GM23338 (cell line): ENCODE measurements around the gene FANK1.

Experiments used
- CTCF ChIP-seq, 2 experiments: fragments of 200-600 bp in 1 of 2; sonication (generic) in 1 of 2; conservative IDR thresholded peaks; 2 replicates each; pipeline versions ENCODE4 v1.5.1 to v1.6.1; 2016 to 2017; ENCODE audit warnings: antibody characterized with exemption in 2 of 2, low read depth in 2 of 2, mild to moderate bottlenecking in 2 of 2, moderate library complexity in 1 of 2
- POLR2AphosphoS5 ChIP-seq: IDR thresholded peaks from 2 replicates; pipeline ENCODE4 v1.6.1; 2016; ENCODE audit warnings: antibody characterized with exemption, low read depth

DNA sequence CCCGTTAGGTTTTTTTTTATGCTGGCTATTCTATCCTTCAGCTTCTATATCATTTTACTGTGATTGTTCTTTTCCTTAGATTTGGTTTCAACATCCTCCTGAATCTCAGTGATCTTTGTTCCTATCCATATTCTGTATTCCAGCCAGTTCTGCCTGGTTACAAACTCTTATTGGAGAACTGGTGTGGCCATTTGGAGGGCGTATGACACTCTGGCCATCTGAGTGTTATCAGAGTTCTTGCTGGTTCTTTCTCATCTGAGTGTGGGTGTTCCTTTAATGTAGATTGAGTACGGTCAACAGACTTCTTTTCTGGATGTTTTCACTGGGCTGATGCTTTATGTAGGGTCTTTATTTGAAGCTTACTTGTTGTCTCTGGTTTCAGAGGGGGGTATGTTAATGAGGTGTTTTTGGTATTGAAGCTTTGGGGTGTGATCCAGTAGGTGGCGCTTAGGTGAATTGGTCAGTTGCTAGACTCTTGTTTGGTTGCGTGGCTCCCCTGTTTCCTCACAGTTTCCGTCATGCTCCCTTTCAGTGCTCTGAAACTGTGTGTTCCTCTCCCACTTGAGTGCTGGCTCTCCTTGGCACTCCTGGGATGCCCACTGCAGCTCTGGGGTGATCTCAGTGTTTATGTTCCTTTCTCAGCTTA is 80.7 kb downstream of the FANK1 start:
- TF ChIP-seq CTCF (conservative IDR thresholded peaks at IDR 0.05; ENCODE audit: low read depth in 2 of 2) (peak; percentile 62 to 69), POLR2AphosphoS5 (no peak)
